Measurements from ENCODE around the gene SMAD3. TPM values are rescaled to one million over a fixed set of nuclear protein-coding genes. Genes with fewer than 3 reads are reported as not detected.
A peak's percentile ranks its signal among the peaks of the same experiment; 100 is the strongest.

Gene SMAD3
- 17.4 TPM for polyA plus RNA-seq (2013, experiment 1 of 2)
- polyA plus RNA-seq (2013, experiment 2 of 2) = 16.4 TPM

- WGBS (ENCODE audit: extremely low coverage, insufficient coverage, low lambda C conversion rate) = no CpG with 5 or more reads among the region's 63 CpGs
Observed at GRCh38 chr15:67065531-67066005, at the start of gene SMAD3. Gene SMAD3 (plus strand): TSS chr15:67065602. CDS start chr15:67066155, 553 bp downstream.

GRCh38 chr15:67017311-67017710 lies 48.1 kb upstream of the SMAD3 start:
- Histone ChIP-seq H3K4me1 (ENCODE audit: control insufficient read depth, low read depth, low read length) (peaks cover 3% of the 10 kb centered on the region), H3K36me3 (ENCODE audit: control insufficient read depth, insufficient read depth, low read length) (no peaks in the 10 kb centered on the region), H3K79me1 (ENCODE audit: low read length) (no peaks in the 10 kb centered on the region), H4K5ac (ENCODE audit: low read length) (no peak overlapping the region), H3K9ac (ENCODE audit: low read length) (no peak overlapping the region), H2AK5ac (ENCODE audit: low read length) (no peak overlapping the region), H3K4ac (ENCODE audit: low read depth, low read length) (no peak overlapping the region), H2BK5ac (ENCODE audit: low read length) (no peak overlapping the region), H3K23ac (ENCODE audit: low read length) (no peak overlapping the region), H2BK15ac (replicated peaks; ENCODE audit: low read depth) (no peak overlapping the region), H2BK120ac (ENCODE audit: low read depth, low read length) (no peak overlapping the region), H3K56ac (ENCODE audit: low read length) (no peak overlapping the region), H3K79me2 (ENCODE audit: control insufficient read depth, insufficient read depth, low read length) (no peaks in the 10 kb centered on the region), H4K8ac (ENCODE audit: low read depth, low read length) (no peak overlapping the region), H3K27me3 (ENCODE audit: insufficient read depth, low read length, poor library complexity) (no peaks in the 10 kb centered on the region), H3K27ac (ENCODE audit: low read depth, low read length) (no peak overlapping the region), H3K18ac (ENCODE audit: low read length) (no peak overlapping the region), H3K4me2 (ENCODE audit: low read length) (no peak overlapping the region), H3K4me3 (ENCODE audit: low read length) (no peak overlapping the region)
- WGBS (ENCODE audit: extremely low coverage, insufficient coverage, low lambda C conversion rate) = no CpG with 5 or more reads among the region's 4 CpGs
- DNase-seq = no peak

More at GRCh38 chr15:67065531-67066005, at the start of gene SMAD3:
- peak within 1 kb of the TSS; percentile 43 for H4K8ac ChIP-seq (ENCODE audit: low read depth, low read length)
- DNase-seq = peak; percentile 97
- peak within 1 kb of the TSS; percentile 9 for H3K4me3 ChIP-seq (ENCODE audit: low read length)
- peak within 1 kb of the TSS; percentile 58 for H2BK15ac ChIP-seq (replicated peaks; ENCODE audit: low read depth)
- peak within 1 kb of the TSS; percentile 89 for H3K56ac ChIP-seq (ENCODE audit: low read length)
- peak within 1 kb of the TSS; percentile 49 for H3K23ac ChIP-seq (ENCODE audit: low read length)
- H2BK120ac ChIP-seq (ENCODE audit: low read depth, low read length) = peak within 1 kb of the TSS; percentile 91
- peak within 1 kb of the TSS; percentile 80 for H3K9ac ChIP-seq (ENCODE audit: low read length)
- H3K4me2 ChIP-seq (ENCODE audit: low read length) = peak within 1 kb of the TSS; percentile 57
- H4K5ac ChIP-seq (ENCODE audit: low read length) = no peak within 1 kb of the TSS
- peaks cover 4% of the 10 kb centered on the region for H3K27me3 ChIP-seq (ENCODE audit: insufficient read depth, low read length, poor library complexity)
- no peaks in the 10 kb centered on the region for H3K36me3 ChIP-seq (ENCODE audit: control insufficient read depth, insufficient read depth, low read length)
- peak within 1 kb of the TSS; percentile 98 for H3K4ac ChIP-seq (ENCODE audit: low read depth, low read length)
- H3K79me1 ChIP-seq (ENCODE audit: low read length) = peaks cover 7% of the 10 kb centered on the region
- no peak within 1 kb of the TSS for H2AK5ac ChIP-seq (ENCODE audit: low read length)
- H3K4me1 ChIP-seq (ENCODE audit: control insufficient read depth, low read depth, low read length) = peaks cover 15% of the 10 kb centered on the region
- H2BK5ac ChIP-seq (ENCODE audit: low read length) = peak within 1 kb of the TSS; percentile 82
- peak within 1 kb of the TSS; percentile 95 for H3K18ac ChIP-seq (ENCODE audit: low read length)
- H3K79me2 ChIP-seq (ENCODE audit: control insufficient read depth, insufficient read depth, low read length) = peaks cover 14% of the 10 kb centered on the region
- H3K27ac ChIP-seq (ENCODE audit: low read depth, low read length) = peak within 1 kb of the TSS; percentile 93

GRCh38 chr15:67018026-67018425 lies 47.4 kb upstream of the SMAD3 start:
- no peaks in the 10 kb centered on the region for H3K36me3 ChIP-seq (ENCODE audit: control insufficient read depth, insufficient read depth, low read length)
- H3K79me2 ChIP-seq (ENCODE audit: control insufficient read depth, insufficient read depth, low read length) = no peaks in the 10 kb centered on the region
- WGBS (ENCODE audit: extremely low coverage, insufficient coverage, low lambda C conversion rate) = no CpG with 5 or more reads among the region's 1 CpG
- H2BK5ac ChIP-seq (ENCODE audit: low read length) = no peak overlapping the region
- no peak for DNase-seq
- H3K27me3 ChIP-seq (ENCODE audit: insufficient read depth, low read length, poor library complexity) = no peaks in the 10 kb centered on the region
- no peak overlapping the region for H2BK120ac ChIP-seq (ENCODE audit: low read depth, low read length)
- no peak overlapping the region for H3K18ac ChIP-seq (ENCODE audit: low read length)
- H3K4me2 ChIP-seq (ENCODE audit: low read length) = no peak overlapping the region
- H2BK15ac ChIP-seq (replicated peaks; ENCODE audit: low read depth) = no peak overlapping the region
- H3K4me1 ChIP-seq (ENCODE audit: control insufficient read depth, low read depth, low read length) = peaks cover 3% of the 10 kb centered on the region
- H3K23ac ChIP-seq (ENCODE audit: low read length) = no peak overlapping the region
- H2AK5ac ChIP-seq (ENCODE audit: low read length) = no peak overlapping the region
- H4K5ac ChIP-seq (ENCODE audit: low read length) = no peak overlapping the region
- H3K56ac ChIP-seq (ENCODE audit: low read length) = no peak overlapping the region
- H3K27ac ChIP-seq (ENCODE audit: low read depth, low read length) = no peak overlapping the region
- no peak overlapping the region for H3K4ac ChIP-seq (ENCODE audit: low read depth, low read length)
- H3K4me3 ChIP-seq (ENCODE audit: low read length) = no peak overlapping the region
- no peaks in the 10 kb centered on the region for H3K79me1 ChIP-seq (ENCODE audit: low read length)
- H4K8ac ChIP-seq (ENCODE audit: low read depth, low read length) = no peak overlapping the region
- no peak overlapping the region for H3K9ac ChIP-seq (ENCODE audit: low read length)

DNA sequence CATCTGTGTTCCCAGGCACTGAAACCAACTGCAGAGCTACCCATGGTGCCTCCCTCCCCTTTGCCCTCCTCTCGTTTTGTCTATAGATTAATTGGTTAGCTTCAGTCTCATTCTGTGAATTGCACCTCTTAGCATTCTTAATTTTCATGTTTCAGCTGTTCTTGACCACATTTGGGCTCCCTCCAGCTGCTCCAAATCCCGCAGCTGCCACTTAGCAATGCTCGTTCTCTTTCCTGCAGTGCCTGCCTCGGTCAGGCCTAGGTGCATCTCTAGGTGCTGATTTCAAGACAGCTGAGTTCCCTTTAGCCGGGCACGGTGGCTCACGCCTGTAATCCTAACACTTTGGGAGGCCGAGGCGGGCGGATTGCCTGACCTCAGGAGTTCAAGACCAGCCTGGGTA lies 47.0 kb upstream of the SMAD3 start:
- DNase-seq = no peak
- Histone ChIP-seq H2BK15ac (replicated peaks; ENCODE audit: low read depth) (no peak overlapping the region), H3K18ac (ENCODE audit: low read length) (no peak overlapping the region), H2AK5ac (ENCODE audit: low read length) (no peak overlapping the region), H3K9ac (ENCODE audit: low read length) (no peak overlapping the region), H3K79me2 (ENCODE audit: control insufficient read depth, insufficient read depth, low read length) (no peaks in the 10 kb centered on the region), H3K79me1 (ENCODE audit: low read length) (no peaks in the 10 kb centered on the region), H3K4me2 (ENCODE audit: low read length) (no peak overlapping the region), H4K5ac (ENCODE audit: low read length) (no peak overlapping the region), H3K27me3 (ENCODE audit: insufficient read depth, low read length, poor library complexity) (no peaks in the 10 kb centered on the region), H3K4ac (ENCODE audit: low read depth, low read length) (no peak overlapping the region), H3K56ac (ENCODE audit: low read length) (no peak overlapping the region), H3K4me1 (ENCODE audit: control insufficient read depth, low read depth, low read length) (peaks cover 3% of the 10 kb centered on the region), H2BK5ac (ENCODE audit: low read length) (no peak overlapping the region), H3K27ac (ENCODE audit: low read depth, low read length) (no peak overlapping the region), H3K23ac (ENCODE audit: low read length) (no peak overlapping the region), H3K4me3 (ENCODE audit: low read length) (no peak overlapping the region), H4K8ac (ENCODE audit: low read depth, low read length) (no peak overlapping the region), H2BK120ac (ENCODE audit: low read depth, low read length) (no peak overlapping the region), H3K36me3 (ENCODE audit: control insufficient read depth, insufficient read depth, low read length) (no peaks in the 10 kb centered on the region)
- no CpG with 5 or more reads among the region's 10 CpGs for WGBS (ENCODE audit: extremely low coverage, insufficient coverage, low lambda C conversion rate)

DNA sequence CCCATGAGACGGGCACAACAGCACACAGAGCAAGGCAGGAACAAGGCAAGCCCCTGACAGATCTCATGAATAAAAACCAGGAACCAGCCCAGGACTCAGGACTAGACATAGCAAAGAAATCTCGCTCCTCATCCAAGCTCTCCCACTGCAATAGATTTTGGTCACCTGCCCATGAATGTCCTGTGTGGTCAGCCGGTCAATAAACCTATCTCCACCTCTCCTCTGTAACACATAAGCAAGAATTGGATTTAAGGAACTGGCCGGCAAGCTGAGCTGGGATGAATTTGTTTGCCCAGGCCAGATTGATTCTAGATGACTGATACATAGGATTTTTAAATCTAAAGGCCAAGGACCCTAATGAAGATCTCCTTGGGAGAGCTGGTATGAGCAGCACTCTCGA lies 46.3 kb upstream of the SMAD3 start:
- Histone ChIP-seq H3K4me2 (ENCODE audit: low read length) (no peak overlapping the region), H2BK5ac (ENCODE audit: low read length) (no peak overlapping the region), H2BK120ac (ENCODE audit: low read depth, low read length) (no peak overlapping the region), H3K56ac (ENCODE audit: low read length) (no peak overlapping the region), H3K23ac (ENCODE audit: low read length) (no peak overlapping the region), H3K4me3 (ENCODE audit: low read length) (no peak overlapping the region), H4K8ac (ENCODE audit: low read depth, low read length) (no peak overlapping the region), H3K79me1 (ENCODE audit: low read length) (no peaks in the 10 kb centered on the region), H2BK15ac (replicated peaks; ENCODE audit: low read depth) (no peak overlapping the region), H3K9ac (ENCODE audit: low read length) (no peak overlapping the region), H3K79me2 (ENCODE audit: control insufficient read depth, insufficient read depth, low read length) (no peaks in the 10 kb centered on the region), H2AK5ac (ENCODE audit: low read length) (no peak overlapping the region), H3K18ac (ENCODE audit: low read length) (no peak overlapping the region), H4K5ac (ENCODE audit: low read length) (no peak overlapping the region), H3K36me3 (ENCODE audit: control insufficient read depth, insufficient read depth, low read length) (no peaks in the 10 kb centered on the region), H3K27me3 (ENCODE audit: insufficient read depth, low read length, poor library complexity) (no peaks in the 10 kb centered on the region), H3K4me1 (ENCODE audit: control insufficient read depth, low read depth, low read length) (peaks cover under 1% of the 10 kb centered on the region), H3K27ac (ENCODE audit: low read depth, low read length) (no peak overlapping the region), H3K4ac (ENCODE audit: low read depth, low read length) (no peak overlapping the region)
- no CpG with 5 or more reads among the region's 5 CpGs for WGBS (ENCODE audit: extremely low coverage, insufficient coverage, low lambda C conversion rate)
- DNase-seq = no peak

- Histone ChIP-seq H4K8ac (ENCODE audit: low read depth, low read length) (no peak overlapping the region), H3K56ac (ENCODE audit: low read length) (no peak overlapping the region), H3K4me3 (ENCODE audit: low read length) (no peak overlapping the region), H3K27me3 (ENCODE audit: insufficient read depth, low read length, poor library complexity) (no peaks in the 10 kb centered on the region), H2AK5ac (ENCODE audit: low read length) (no peak overlapping the region), H3K36me3 (ENCODE audit: control insufficient read depth, insufficient read depth, low read length) (no peaks in the 10 kb centered on the region), H3K27ac (ENCODE audit: low read depth, low read length) (no peak overlapping the region), H3K79me1 (ENCODE audit: low read length) (no peaks in the 10 kb centered on the region), H3K4ac (ENCODE audit: low read depth, low read length) (no peak overlapping the region), H3K9ac (ENCODE audit: low read length) (no peak overlapping the region), H3K23ac (ENCODE audit: low read length) (no peak overlapping the region), H3K4me1 (ENCODE audit: control insufficient read depth, low read depth, low read length) (peaks cover 3% of the 10 kb centered on the region), H2BK15ac (replicated peaks; ENCODE audit: low read depth) (no peak overlapping the region), H2BK5ac (ENCODE audit: low read length) (no peak overlapping the region), H3K79me2 (ENCODE audit: control insufficient read depth, insufficient read depth, low read length) (no peaks in the 10 kb centered on the region), H3K18ac (ENCODE audit: low read length) (no peak overlapping the region), H3K4me2 (ENCODE audit: low read length) (no peak overlapping the region), H2BK120ac (ENCODE audit: low read depth, low read length) (no peak overlapping the region), H4K5ac (ENCODE audit: low read length) (no peak overlapping the region)
- DNase-seq = no peak
- no CpG with 5 or more reads among the region's 5 CpGs for WGBS (ENCODE audit: extremely low coverage, insufficient coverage, low lambda C conversion rate)
Observed at GRCh38 chr15:67019884-67020520, 45.4 kb upstream of the SMAD3 start.

All from mesendoderm (in vitro differentiated cells).